ENCODE measurements around the gene PTPRB. TPM values are rescaled to one million over a fixed set of nuclear protein-coding genes. Genes with fewer than 3 reads are reported as not detected.

The PTPRB gene
- total RNA-seq, 1 experiment from 2014 or later = 1.9 TPM

DNA sequence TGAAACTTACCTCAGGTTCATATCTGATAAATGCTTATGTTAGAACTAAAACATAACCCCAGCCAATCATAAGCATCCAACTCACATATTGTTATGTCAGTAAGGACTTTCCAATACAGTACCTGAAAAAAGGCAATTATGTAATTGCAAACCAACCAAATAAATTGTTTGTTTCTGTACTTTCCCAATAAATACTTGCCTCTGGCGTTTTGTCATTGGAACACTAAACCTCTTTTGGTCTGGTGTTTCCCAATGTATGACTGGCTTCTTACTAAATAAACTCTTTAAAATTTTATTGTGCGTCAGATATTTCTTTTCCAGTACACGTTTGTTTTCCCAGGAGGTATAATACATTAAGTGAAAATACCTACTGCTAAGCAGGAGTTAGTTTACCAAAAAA is 6.7 kb upstream of the PTPRB start:
- Histone ChIP-seq H3K4me1 (replicated peaks; ENCODE audit: insufficient read depth) (peaks cover 47% of the 10 kb centered on the region), H3K9me2 (ENCODE audit: insufficient read depth) (no peaks in the 10 kb centered on the region), H3K4me2 (no peak overlapping the region), H3K36me3 (ENCODE audit: low read depth) (no peaks in the 10 kb centered on the region), H3K27ac (peak overlapping the region; percentile 20; the same call in 1 of the 2 replicates), H3K27me3 (ENCODE audit: insufficient read depth, low read depth) (no peaks in the 10 kb centered on the region), H4K20me1 (ENCODE audit: insufficient read depth) (no peaks in the 10 kb centered on the region), H3K9me3 (ENCODE audit: insufficient read depth, low read depth) (peaks cover 7% of the 10 kb centered on the region), H3K4me3 (no peak overlapping the region), H3F3A (ENCODE audit: insufficient read depth, low read depth) (peaks cover 21% of the 10 kb centered on the region; the same call in 1 of the 2 replicates), H2AFZ (no peak overlapping the region), H3K79me2 (ENCODE audit: low read depth) (no peaks in the 10 kb centered on the region)
- no TSS peak for BruUV-seq (replicated peaks)
- ChIA-PET POLR2A (ENCODE audit: unreplicated experiment) (no interaction called here), CTCF (interaction anchor here (0.6 kb wide), 1 partner anchor 277 kb away, joined by 3 read pairs; no protein-coding TSS in a partner anchor)
- no peak for TF ChIP-seq EZH2 (IDR thresholded peaks at IDR 0.05; ENCODE audit: low read depth)
- TF ChIP-seq, protein P1, sequence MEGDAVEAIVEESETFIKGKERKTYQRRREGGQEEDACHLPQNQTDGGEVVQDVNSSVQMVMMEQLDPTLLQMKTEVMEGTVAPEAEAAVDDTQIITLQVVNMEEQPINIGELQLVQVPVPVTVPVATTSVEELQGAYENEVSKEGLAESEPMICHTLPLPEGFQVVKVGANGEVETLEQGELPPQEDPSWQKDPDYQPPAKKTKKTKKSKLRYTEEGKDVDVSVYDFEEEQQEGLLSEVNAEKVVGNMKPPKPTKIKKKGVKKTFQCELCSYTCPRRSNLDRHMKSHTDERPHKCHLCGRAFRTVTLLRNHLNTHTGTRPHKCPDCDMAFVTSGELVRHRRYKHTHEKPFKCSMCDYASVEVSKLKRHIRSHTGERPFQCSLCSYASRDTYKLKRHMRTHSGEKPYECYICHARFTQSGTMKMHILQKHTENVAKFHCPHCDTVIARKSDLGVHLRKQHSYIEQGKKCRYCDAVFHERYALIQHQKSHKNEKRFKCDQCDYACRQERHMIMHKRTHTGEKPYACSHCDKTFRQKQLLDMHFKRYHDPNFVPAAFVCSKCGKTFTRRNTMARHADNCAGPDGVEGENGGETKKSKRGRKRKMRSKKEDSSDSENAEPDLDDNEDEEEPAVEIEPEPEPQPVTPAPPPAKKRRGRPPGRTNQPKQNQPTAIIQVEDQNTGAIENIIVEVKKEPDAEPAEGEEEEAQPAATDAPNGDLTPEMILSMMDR (conservative IDR thresholded peaks at IDR 0.05) = no peak
- DNase-seq = peak in 1 of 2 experiments; percentile 57
- intact Hi-C loops (cut with micrococcal nuclease; ENCODE audit: unreplicated experiment) = no loop called here

DNA sequence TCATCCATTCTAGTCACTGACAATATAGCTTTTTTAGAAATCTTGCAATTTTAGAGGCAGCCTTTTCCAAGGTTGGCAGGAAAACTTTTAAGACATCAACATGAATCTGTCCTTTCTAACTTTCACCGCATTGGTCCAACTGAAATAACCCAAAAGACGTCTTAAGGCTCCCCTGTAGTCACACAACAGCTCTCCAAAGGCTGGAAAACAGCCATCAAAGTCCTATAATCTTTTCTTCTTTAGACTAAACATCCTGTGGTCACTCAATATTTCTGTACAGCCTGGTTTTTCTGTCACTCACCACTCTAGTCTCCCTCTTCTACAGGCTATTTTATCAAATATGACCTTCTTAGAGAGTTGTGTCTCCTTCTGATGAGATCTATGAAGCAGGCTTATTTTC is 4.5 kb upstream of the PTPRB start:
- CTCF ChIA-PET = no interaction called here

DNA sequence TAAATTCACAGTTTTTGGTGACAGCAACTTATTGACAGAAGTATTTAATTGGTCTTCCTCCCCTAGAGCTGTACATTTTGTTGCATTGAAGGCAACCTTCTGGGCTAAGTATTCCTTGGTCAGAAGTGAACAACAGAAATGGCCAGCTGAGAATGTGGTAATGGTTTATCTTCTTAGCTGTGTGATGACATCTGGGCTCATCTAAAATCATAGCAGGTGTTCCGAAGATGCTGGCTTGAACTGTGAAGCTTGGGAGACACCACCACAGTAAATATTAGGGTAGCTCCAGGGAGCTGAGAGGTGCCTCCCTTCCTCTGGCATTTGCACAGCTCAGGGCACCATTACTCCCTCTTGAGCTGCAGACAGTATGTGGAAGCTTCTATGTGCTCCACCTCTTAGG is 3.7 kb upstream of the PTPRB start:
- H3K4me2 ChIP-seq = no peak overlapping the region
- H3K9me2 ChIP-seq (ENCODE audit: insufficient read depth) = no peaks in the 10 kb centered on the region
- no peak overlapping the region for H2AFZ ChIP-seq
- no peaks in the 10 kb centered on the region for H4K20me1 ChIP-seq (ENCODE audit: insufficient read depth)
- H3K4me3 ChIP-seq = no peak overlapping the region
- H3F3A ChIP-seq (ENCODE audit: insufficient read depth, low read depth) = peaks cover 9% of the 10 kb centered on the region; the same call in 1 of the 2 replicates
- no peaks in the 10 kb centered on the region for H3K36me3 ChIP-seq (ENCODE audit: low read depth)
- no peak for DNase-seq
- H3K79me2 ChIP-seq (ENCODE audit: low read depth) = no peaks in the 10 kb centered on the region
- peaks cover 32% of the 10 kb centered on the region for H3K4me1 ChIP-seq (replicated peaks; ENCODE audit: insufficient read depth)
- intact Hi-C loops (cut with micrococcal nuclease; ENCODE audit: unreplicated experiment) = no loop called here
- TF ChIP-seq, protein P1 (conservative IDR thresholded peaks at IDR 0.05) = no peak
- TF ChIP-seq EZH2 (IDR thresholded peaks at IDR 0.05; ENCODE audit: low read depth) = no peak
- CTCF ChIA-PET = no interaction called here
- H3K27me3 ChIP-seq (ENCODE audit: insufficient read depth, low read depth) = no peaks in the 10 kb centered on the region
- no peaks in the 10 kb centered on the region; the same call in none of the 2 replicates for H3K9me3 ChIP-seq (ENCODE audit: insufficient read depth, low read depth)
- POLR2A ChIA-PET (ENCODE audit: unreplicated experiment) = no interaction called here
- no peak overlapping the region for H3K27ac ChIP-seq
- no TSS peak for BruUV-seq (replicated peaks)

More for the DNA sequence above, 4.5 kb upstream of the PTPRB start:
- H3K36me3 ChIP-seq (ENCODE audit: low read depth) = no peaks in the 10 kb centered on the region
- no peaks in the 10 kb centered on the region for H3K9me2 ChIP-seq (ENCODE audit: insufficient read depth)
- no peak for DNase-seq
- intact Hi-C loops (cut with micrococcal nuclease; ENCODE audit: unreplicated experiment) = no loop called here
- no peak overlapping the region for H3K4me3 ChIP-seq
- no peaks in the 10 kb centered on the region for H3K27me3 ChIP-seq (ENCODE audit: insufficient read depth, low read depth)
- peaks cover 17% of the 10 kb centered on the region; the same call in 1 of the 2 replicates for H3F3A ChIP-seq (ENCODE audit: insufficient read depth, low read depth)
- no peaks in the 10 kb centered on the region; the same call in none of the 2 replicates for H3K9me3 ChIP-seq (ENCODE audit: insufficient read depth, low read depth)
- TF ChIP-seq EZH2 (IDR thresholded peaks at IDR 0.05; ENCODE audit: low read depth) = no peak
- TF ChIP-seq, protein P1 (conservative IDR thresholded peaks at IDR 0.05) = no peak
- H2AFZ ChIP-seq = no peak overlapping the region
- H3K4me2 ChIP-seq = no peak overlapping the region
- no peak overlapping the region for H3K27ac ChIP-seq
- peaks cover 40% of the 10 kb centered on the region for H3K4me1 ChIP-seq (replicated peaks; ENCODE audit: insufficient read depth)
- no peaks in the 10 kb centered on the region for H4K20me1 ChIP-seq (ENCODE audit: insufficient read depth)
- BruUV-seq (replicated peaks) = no TSS peak
- POLR2A ChIA-PET (ENCODE audit: unreplicated experiment) = no interaction called here
- H3K79me2 ChIP-seq (ENCODE audit: low read depth) = no peaks in the 10 kb centered on the region

All from PC-9 (cell line).